ENCODE data around the gene PRDM16. TPM values are rescaled to one million over a fixed set of nuclear protein-coding genes. Genes with fewer than 3 reads are reported as not detected.
"Not testable (repeated sequence)": the region's sequence is repeated elsewhere in the genome, so short reads cannot be mapped to it uniquely, and the experiment has no call there.

Gene PRDM16
- total and polyA plus RNA-seq, 4 donors = 0.05 to 0.67 (median 0.19) TPM

GRCh38 chr1:3163356-3163755 is 94.4 kb downstream of the PRDM16 start:
- no peak overlapping the region for H3K27ac ChIP-seq (ENCODE audit: low read depth in 1 of 2, low read length in 2 of 2)
- WGBS = 83% methylated on average over 15 of the region's 15 CpGs
- H3K9ac ChIP-seq (ENCODE audit: low read depth in 1 of 2, low read length in 2 of 2) = no peak overlapping the region
- DNase-seq (ENCODE audit: low spot score) = no peak
- H3K4me1 ChIP-seq (ENCODE audit: control insufficient read depth in 4 of 4, insufficient read depth in 4 of 4, low read length in 3 of 4) = no peaks in the 10 kb centered on the region
- TF ChIP-seq MAX (IDR thresholded peaks at IDR 0.05) (no peak), HNF4G (IDR thresholded peaks at IDR 0.05) (no peak), RXRA (IDR thresholded peaks at IDR 0.05) (no peak), FOXA1 (IDR thresholded peaks at IDR 0.05) (no peak)
- H3K36me3 ChIP-seq (ENCODE audit: control insufficient read depth in 4 of 4, insufficient read depth in 3 of 4, low read depth in 1 of 4, low read length in 3 of 4) = no peaks in the 10 kb centered on the region
- H3K4me3 ChIP-seq (ENCODE audit: low read depth in 1 of 3, low read length in 3 of 3) = no peak overlapping the region
- H3K27me3 ChIP-seq (ENCODE audit: control insufficient read depth in 4 of 4, insufficient read depth in 4 of 4, low read length in 3 of 4) = no peaks in the 10 kb centered on the region
- H3K9me3 ChIP-seq (ENCODE audit: control insufficient read depth in 4 of 4, low read length in 3 of 4) = no peaks in the 10 kb centered on the region

GRCh38 chr1:3164671-3165070 is 95.7 kb downstream of the PRDM16 start:
- Histone ChIP-seq H3K4me1 (ENCODE audit: control insufficient read depth in 4 of 4, insufficient read depth in 4 of 4, low read length in 3 of 4) (peaks cover 0 to 4% (median 2%) of the 10 kb centered on the region in 4 donors), H3K4me3 (ENCODE audit: low read depth in 1 of 3, low read length in 3 of 3) (no peak overlapping the region), H3K9me3 (ENCODE audit: control insufficient read depth in 4 of 4, low read length in 3 of 4) (no peaks in the 10 kb centered on the region), H3K9ac (ENCODE audit: low read depth in 1 of 2, low read length in 2 of 2) (no peak overlapping the region), H3K36me3 (ENCODE audit: control insufficient read depth in 4 of 4, insufficient read depth in 3 of 4, low read depth in 1 of 4, low read length in 3 of 4) (no peaks in the 10 kb centered on the region), H3K27me3 (ENCODE audit: control insufficient read depth in 4 of 4, insufficient read depth in 4 of 4, low read length in 3 of 4) (no peaks in the 10 kb centered on the region), H3K27ac (ENCODE audit: low read depth in 1 of 2, low read length in 2 of 2) (no peak overlapping the region)
- no peak for TF ChIP-seq RXRA (IDR thresholded peaks at IDR 0.05)
- no peak for TF ChIP-seq ATF3 (IDR thresholded peaks at IDR 0.05)
- no peak for DNase-seq (ENCODE audit: low spot score)
- WGBS = 89% methylated on average over 21 of the region's 21 CpGs

GRCh38 chr1:3165189-3165588 is 96.2 kb downstream of the PRDM16 start:
- not testable (repeated sequence) for H3K27ac ChIP-seq (ENCODE audit: low read depth in 1 of 2, low read length in 2 of 2); H3K9me3 ChIP-seq (ENCODE audit: control insufficient read depth in 4 of 4, low read length in 3 of 4); DNase-seq (ENCODE audit: low spot score); H3K9ac ChIP-seq (ENCODE audit: low read depth in 1 of 2, low read length in 2 of 2); H3K4me3 ChIP-seq (ENCODE audit: low read depth in 1 of 3, low read length in 3 of 3); H3K4me1 ChIP-seq (ENCODE audit: control insufficient read depth in 4 of 4, insufficient read depth in 4 of 4, low read length in 3 of 4); H3K36me3 ChIP-seq (ENCODE audit: control insufficient read depth in 4 of 4, insufficient read depth in 3 of 4, low read depth in 1 of 4, low read length in 3 of 4); H3K27me3 ChIP-seq (ENCODE audit: control insufficient read depth in 4 of 4, insufficient read depth in 4 of 4, low read length in 3 of 4)
- WGBS = 80% methylated on average over 1 of the region's 1 CpG

- WGBS = 94% methylated on average over 32 of the region's 32 CpGs
- peaks cover 6 to 20% (median 15%) of the 10 kb centered on the region in 4 donors for H3K4me1 ChIP-seq (ENCODE audit: control insufficient read depth in 4 of 4, insufficient read depth in 4 of 4, low read length in 3 of 4)
- no peak for DNase-seq (ENCODE audit: low spot score)
- H3K4me3 ChIP-seq (ENCODE audit: low read depth in 1 of 3, low read length in 3 of 3) = no peak overlapping the region
- TF ChIP-seq FOXA1 (IDR thresholded peaks at IDR 0.05) (no peak), EGR1 (IDR thresholded peaks at IDR 0.05; ENCODE audit: low read depth in 2 of 2) (no peak), NR2F2 (IDR thresholded peaks at IDR 0.05) (no peak), ZBTB33 (IDR thresholded peaks at IDR 0.05) (no peak), SP1 (IDR thresholded peaks at IDR 0.05) (no peak), HNF4G (IDR thresholded peaks at IDR 0.05) (no peak), JUND (IDR thresholded peaks at IDR 0.05) (no peak), REST (IDR thresholded peaks at IDR 0.05) (no peak), GABPA (IDR thresholded peaks at IDR 0.05 in 1 of 2, conservative IDR thresholded peaks at IDR 0.05 in 1 of 2) (no peak)
- no peak overlapping the region for H3K9ac ChIP-seq (ENCODE audit: low read depth in 1 of 2, low read length in 2 of 2)
- H3K27me3 ChIP-seq (ENCODE audit: control insufficient read depth in 4 of 4, insufficient read depth in 4 of 4, low read length in 3 of 4) = no peaks in the 10 kb centered on the region
- no peak overlapping the region for H3K27ac ChIP-seq (ENCODE audit: low read depth in 1 of 2, low read length in 2 of 2)
- no peaks in the 10 kb centered on the region for H3K9me3 ChIP-seq (ENCODE audit: control insufficient read depth in 4 of 4, low read length in 3 of 4)
- H3K36me3 ChIP-seq (ENCODE audit: control insufficient read depth in 4 of 4, insufficient read depth in 3 of 4, low read depth in 1 of 4, low read length in 3 of 4) = no peaks in the 10 kb centered on the region
These were observed 97.4 kb downstream of the PRDM16 start for GRCh38 chr1:3166206-3166918.
